HL-60 (cell line): ENCODE results near the gene OTOF.

Experiments
- DNase-seq, 2 experiments: peaks; one replicate each; pipeline ENCODE4 v3.0.0-alpha.2; 2010 to 2020; ENCODE audit warnings: low read depth in 1 of 2, low spot score in 1 of 2
- H3K27ac ChIP-seq: fragments of 250-450 bp; sonication (Bioruptor Pico); replicated peaks from 2 replicates; pipeline ENCODE4 v1.5.1; 2020; ENCODE audit warnings: mild to moderate bottlenecking, moderate library complexity
- H3K27me3 ChIP-seq: fragments of 250-450 bp; sonication (Bioruptor Pico); 2 replicates; pipeline ENCODE4 v1.5.1; 2021; ENCODE audit warnings: mild to moderate bottlenecking, moderate library complexity; ENCODE audit not compliant: insufficient read depth, poor library complexity, severe bottlenecking
- H3K4me3 ChIP-seq: replicated peaks from 2 replicates; pipeline ENCODE4 v1.5.1; 2011; ENCODE audit warnings: mild to moderate bottlenecking, control low read depth, low read length; ENCODE audit not compliant: insufficient read depth
- GABPA ChIP-seq: IDR thresholded peaks from 2 replicates; pipeline ENCODE4 v1.6.1; 2012; ENCODE audit warnings: low read depth
- POLR2AphosphoS5 ChIP-seq: IDR thresholded peaks from 2 replicates; pipeline ENCODE4 v1.6.1; 2012; ENCODE audit warnings: low read depth
- SPI1 ChIP-seq: IDR thresholded peaks from 2 replicates; pipeline ENCODE4 v1.6.1; 2012; ENCODE audit warnings: low read depth, mild to moderate bottlenecking, borderline replicate concordance
- TF ChIP-seq, protein P1 (sequence below): IDR thresholded peaks from one replicate; pipeline ENCODE4 v1.5.1; 2011; ENCODE audit warnings: low read length, control low read depth, inconsistent platforms; ENCODE audit not compliant: insufficient read depth
- TF ChIP-seq, protein P2 (sequence below): IDR thresholded peaks from 2 replicates; pipeline ENCODE4 v1.6.1; 2012; ENCODE audit warnings: low read depth; ENCODE audit not compliant: insufficient replicate concordance

The OTOF gene

DNA sequence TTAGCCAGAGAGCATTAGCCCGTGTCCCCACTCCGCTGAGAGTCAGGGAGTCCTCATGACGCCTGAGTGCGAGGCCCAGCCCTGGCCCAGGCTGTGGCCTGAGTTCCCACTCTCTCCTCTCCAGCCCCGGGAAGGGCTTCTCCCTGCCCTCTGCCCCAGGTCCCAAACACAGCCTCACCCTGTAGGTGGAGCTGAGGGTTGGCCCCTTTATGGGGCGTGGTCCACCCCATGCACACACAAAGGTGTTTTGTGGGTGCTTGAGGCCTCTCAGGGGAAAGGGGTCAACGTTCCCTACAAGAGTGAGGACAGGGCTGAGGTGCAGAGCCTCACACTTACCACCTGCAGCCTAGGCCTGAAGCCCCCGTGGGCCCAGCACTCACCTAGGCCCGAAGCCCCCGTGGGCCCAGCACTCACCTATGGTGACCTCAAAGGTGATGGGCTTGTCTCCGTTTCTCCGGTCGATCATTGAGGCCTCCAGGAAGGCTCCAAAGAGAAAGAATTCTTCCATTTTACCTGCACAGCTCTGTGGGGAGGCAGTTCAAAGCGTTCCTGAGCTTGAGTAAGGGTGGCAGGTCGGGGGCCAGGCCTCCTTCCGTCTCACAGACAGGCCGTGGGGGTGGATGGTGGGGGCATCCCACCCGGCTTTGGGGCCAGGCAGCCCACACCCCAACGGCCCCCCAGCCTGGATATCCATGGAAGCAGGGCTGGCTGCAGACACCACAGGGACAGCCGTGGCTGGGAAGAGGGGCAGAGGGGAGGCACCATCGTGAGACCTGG, 2.1 kb upstream of the OTOF start:
- no peak for DNase-seq
- H3K27ac ChIP-seq, result no peak overlapping the region
- TF ChIP-seq, protein P1, sequence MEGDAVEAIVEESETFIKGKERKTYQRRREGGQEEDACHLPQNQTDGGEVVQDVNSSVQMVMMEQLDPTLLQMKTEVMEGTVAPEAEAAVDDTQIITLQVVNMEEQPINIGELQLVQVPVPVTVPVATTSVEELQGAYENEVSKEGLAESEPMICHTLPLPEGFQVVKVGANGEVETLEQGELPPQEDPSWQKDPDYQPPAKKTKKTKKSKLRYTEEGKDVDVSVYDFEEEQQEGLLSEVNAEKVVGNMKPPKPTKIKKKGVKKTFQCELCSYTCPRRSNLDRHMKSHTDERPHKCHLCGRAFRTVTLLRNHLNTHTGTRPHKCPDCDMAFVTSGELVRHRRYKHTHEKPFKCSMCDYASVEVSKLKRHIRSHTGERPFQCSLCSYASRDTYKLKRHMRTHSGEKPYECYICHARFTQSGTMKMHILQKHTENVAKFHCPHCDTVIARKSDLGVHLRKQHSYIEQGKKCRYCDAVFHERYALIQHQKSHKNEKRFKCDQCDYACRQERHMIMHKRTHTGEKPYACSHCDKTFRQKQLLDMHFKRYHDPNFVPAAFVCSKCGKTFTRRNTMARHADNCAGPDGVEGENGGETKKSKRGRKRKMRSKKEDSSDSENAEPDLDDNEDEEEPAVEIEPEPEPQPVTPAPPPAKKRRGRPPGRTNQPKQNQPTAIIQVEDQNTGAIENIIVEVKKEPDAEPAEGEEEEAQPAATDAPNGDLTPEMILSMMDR, result no peak
- TF ChIP-seq POLR2AphosphoS5 (no peak), SPI1 (no peak), GABPA (no peak)
- TF ChIP-seq, protein P2, sequence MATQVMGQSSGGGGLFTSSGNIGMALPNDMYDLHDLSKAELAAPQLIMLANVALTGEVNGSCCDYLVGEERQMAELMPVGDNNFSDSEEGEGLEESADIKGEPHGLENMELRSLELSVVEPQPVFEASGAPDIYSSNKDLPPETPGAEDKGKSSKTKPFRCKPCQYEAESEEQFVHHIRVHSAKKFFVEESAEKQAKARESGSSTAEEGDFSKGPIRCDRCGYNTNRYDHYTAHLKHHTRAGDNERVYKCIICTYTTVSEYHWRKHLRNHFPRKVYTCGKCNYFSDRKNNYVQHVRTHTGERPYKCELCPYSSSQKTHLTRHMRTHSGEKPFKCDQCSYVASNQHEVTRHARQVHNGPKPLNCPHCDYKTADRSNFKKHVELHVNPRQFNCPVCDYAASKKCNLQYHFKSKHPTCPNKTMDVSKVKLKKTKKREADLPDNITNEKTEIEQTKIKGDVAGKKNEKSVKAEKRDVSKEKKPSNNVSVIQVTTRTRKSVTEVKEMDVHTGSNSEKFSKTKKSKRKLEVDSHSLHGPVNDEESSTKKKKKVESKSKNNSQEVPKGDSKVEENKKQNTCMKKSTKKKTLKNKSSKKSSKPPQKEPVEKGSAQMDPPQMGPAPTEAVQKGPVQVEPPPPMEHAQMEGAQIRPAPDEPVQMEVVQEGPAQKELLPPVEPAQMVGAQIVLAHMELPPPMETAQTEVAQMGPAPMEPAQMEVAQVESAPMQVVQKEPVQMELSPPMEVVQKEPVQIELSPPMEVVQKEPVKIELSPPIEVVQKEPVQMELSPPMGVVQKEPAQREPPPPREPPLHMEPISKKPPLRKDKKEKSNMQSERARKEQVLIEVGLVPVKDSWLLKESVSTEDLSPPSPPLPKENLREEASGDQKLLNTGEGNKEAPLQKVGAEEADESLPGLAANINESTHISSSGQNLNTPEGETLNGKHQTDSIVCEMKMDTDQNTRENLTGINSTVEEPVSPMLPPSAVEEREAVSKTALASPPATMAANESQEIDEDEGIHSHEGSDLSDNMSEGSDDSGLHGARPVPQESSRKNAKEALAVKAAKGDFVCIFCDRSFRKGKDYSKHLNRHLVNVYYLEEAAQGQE, result no peak

DNA sequence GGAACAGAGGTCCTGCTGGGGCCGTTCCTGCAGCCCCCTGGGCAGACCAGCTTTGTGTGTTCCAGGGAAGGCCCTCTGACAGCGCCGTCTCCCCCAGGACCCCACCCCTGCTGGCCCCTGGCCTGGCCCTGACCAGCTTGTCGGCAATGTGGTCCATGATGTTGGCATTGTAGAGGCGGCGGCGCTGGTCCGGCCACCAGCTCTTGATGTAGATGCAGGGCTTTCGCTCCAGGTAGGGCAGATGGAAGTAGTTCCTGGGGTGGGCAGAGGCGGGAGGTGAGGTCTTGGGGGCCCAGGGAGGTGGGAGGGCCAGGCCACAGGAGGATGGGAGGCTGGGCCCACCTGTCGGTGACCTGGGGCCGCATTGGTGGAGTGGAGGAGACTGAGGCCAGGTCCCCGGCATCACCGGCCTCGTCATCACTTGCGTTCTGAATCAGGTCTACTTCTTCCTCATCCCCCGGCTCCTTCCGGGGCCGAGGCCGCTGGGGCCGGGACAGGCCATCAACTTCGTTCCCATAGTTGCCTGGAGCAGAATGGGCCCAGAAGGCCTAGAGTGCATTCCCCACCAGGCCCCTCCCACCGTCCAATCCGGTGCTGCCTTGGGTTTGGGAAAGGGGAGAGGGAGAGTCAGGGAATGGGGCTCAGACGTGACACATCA, 1.3 kb upstream of the OTOF start:
- Histone ChIP-seq H3K4me3 (no peak overlapping the region), H3K27me3 (peaks cover 3% of the 10 kb centered on the region), H3K27ac (no peak overlapping the region)
- TF ChIP-seq, protein P1, result no peak
- TF ChIP-seq POLR2AphosphoS5 (no peak), GABPA (no peak), SPI1 (no peak)
- TF ChIP-seq, protein P2, result no peak
- DNase-seq, result no peak

More for the DNA sequence above, 2.1 kb upstream of the OTOF start:
- Histone ChIP-seq H3K27me3 (peaks cover 3% of the 10 kb centered on the region), H3K4me3 (no peak overlapping the region)

DNA sequence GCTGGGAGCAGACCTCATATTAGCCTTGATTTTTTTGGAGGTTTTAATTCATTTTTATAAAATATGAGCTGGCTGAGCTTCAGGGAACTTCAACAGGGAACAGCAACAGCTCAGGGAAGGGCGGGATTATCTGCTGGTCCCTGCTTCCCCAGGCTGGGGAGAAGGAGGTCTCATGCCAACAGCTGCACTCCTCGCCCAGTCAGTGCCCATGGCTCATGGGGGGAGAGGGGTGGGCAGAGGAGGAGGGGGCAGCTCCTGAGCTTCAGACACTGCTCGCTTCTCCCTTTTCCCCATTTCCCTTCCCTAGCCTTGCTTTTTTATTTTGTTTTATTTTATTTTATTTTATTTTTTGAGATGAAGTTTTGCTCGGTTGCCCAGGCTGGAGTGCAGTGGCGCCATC, 442 bp upstream of the OTOF start:
- no peak overlapping the region for H3K27ac ChIP-seq
- DNase-seq, result no peak
- no peak overlapping the region for H3K4me3 ChIP-seq
- no peak for TF ChIP-seq GABPA
- no peak for TF ChIP-seq SPI1
- TF ChIP-seq, protein P2, result no peak
- TF ChIP-seq POLR2AphosphoS5, result no peak
- TF ChIP-seq, protein P1, result no peak
- H3K27me3 ChIP-seq, result peaks cover 3% of the 10 kb centered on the region
